ENCODE results near the gene ARRB1.

The ARRB1 gene

DNA sequence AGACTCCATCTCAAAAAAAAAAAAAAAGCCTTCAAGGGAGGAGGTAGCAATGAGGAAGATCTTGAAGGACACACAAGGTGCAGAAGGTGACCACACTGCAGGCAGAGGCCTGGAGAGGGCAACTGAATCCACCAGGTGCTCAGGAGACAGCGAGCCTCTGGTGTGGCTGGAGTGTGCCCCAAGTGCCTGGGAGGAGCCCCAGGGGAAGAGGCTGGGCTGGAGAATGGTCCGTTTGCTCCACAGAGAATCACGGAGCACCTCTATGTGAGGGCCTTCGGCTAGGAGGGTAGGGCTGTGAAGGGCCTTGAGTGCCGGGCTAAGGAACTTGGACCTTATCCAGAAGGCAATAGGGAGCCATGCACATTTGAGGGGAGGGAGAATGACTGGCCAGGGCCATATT is 50.3 kb downstream of the ARRB1 start:
- no peak for DNase-seq (ENCODE audit: low read depth)

- DNase-seq (ENCODE audit: low read depth) = no peak
Observed at GRCh38 chr11:75298976-75299260, 52.5 kb downstream of the ARRB1 start.

- no peak for DNase-seq (ENCODE audit: low read depth)
Observed at GRCh38 chr11:75298191-75298975, 53.1 kb downstream of the ARRB1 start.

- peak; percentile 7 for DNase-seq (ENCODE audit: low read depth)
Observed at GRCh38 chr11:75293903-75294302, 57.6 kb downstream of the ARRB1 start.

GRCh38 chr11:75292943-75293342 is 58.5 kb downstream of the ARRB1 start:
- DNase-seq (ENCODE audit: low read depth) = no peak

DNA sequence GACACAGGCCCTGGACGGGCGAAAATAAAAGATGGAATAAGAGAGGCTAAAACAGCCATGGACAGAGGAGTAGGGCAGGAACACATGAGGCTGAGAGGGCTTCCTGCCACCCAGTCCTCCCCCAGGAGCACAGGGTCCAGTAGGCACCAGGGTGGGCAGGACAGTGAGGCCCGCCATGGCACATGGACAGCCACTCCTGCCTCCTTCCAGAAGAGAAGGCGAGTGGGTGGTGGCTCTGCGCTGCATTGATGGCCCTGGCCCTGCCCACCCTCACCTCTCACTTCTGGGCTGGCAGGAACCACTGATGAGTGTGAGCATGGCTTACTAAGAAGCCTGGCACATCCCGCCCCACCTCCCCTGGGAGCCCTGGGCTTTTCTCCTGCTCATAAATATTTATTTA is 59.7 kb downstream of the ARRB1 start:
- DNase-seq (ENCODE audit: low read depth) = no peak

DNA sequence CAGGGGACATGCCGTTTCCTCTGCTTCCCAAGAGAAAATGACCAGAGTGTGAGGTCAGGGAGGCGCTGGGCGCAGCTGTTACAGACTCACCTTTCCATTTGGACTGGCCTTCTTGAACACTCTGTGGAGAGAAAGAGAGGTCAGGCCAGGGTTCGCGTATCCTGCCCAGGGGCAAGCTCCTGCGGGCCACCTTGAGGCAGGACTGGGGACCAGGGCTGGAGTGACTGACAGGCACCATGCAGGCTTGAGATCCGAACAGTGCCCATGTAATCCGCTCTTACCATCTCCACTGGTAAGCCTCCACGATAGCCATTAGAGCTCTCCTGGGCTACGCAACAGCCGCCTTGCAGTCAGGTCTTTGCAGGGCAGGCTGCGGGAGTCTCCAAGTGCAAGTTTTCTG is 61.5 kb downstream of the ARRB1 start:
- DNase-seq (ENCODE audit: low read depth) = no peak

GRCh38 chr11:75289511-75289760 is 62.0 kb downstream of the ARRB1 start:
- no peak for DNase-seq (ENCODE audit: low read depth)

- DNase-seq (ENCODE audit: low read depth) = no peak
Observed at GRCh38 chr11:75287579-75287978, 63.9 kb downstream of the ARRB1 start.

- DNase-seq (ENCODE audit: low read depth) = peak; percentile 14
Observed at GRCh38 chr11:75286826-75287465, 64.5 kb downstream of the ARRB1 start.

DNA sequence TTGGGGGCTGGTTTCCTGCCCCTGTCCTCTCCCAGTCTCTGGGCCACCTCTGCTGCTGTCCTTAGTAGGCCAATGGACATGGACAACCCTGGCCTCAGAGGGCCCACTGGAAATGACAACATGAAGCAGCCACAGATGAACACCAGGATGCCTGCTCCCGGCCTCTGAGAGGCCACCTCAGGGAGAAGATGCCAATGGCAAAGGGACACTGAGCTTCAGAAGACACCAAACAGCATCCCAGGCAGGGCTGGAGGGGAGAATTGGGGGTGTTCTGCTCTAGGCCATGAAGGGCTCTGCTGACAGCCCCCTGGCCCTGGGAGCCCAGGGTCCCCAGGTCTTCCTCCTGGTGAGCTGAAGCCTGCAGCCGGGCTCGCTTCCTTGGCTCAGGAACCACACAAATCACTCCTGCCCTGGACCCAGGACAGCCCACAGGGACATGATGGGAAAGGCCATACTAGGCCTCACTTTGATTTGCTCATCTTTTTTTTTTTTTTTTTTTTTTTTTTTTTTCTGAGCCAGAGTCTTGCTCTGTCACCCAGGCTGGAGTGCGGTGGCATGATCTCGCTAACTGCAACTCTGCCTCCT is 65.6 kb downstream of the ARRB1 start:
- DNase-seq (ENCODE audit: low read depth) = no peak

DNA sequence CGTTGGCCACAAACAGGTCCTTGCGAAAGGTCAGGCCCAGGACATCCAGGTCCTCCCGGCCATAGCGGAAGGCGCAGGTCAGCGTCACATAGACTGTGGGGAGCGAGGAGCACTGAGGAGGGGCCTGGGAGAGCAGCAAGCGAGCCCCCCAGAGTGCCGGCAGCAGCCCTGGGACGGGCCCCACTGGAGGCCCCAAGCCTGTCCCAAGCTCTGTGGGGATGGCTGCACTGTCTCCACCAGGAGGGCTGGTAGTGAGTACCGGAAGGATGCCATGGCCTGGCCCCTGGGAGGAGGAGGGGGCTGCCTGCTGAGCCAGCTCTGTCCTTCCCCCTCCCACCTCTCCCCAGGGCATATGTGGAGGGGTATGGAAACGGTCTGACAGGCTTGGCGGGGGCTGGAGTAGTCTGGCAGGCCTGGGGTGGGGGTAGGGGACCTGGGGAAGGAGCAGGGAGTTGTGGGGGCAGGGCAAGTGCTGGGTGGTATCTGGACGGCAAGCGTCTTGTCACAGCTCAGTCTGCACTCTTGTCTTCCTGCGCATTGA is 68.0 kb downstream of the ARRB1 start:
- DNase-seq (ENCODE audit: low read depth) = no peak

GRCh38 chr11:75281469-75282095 is 69.9 kb downstream of the ARRB1 start:
- no peak for DNase-seq (ENCODE audit: low read depth)

DNA sequence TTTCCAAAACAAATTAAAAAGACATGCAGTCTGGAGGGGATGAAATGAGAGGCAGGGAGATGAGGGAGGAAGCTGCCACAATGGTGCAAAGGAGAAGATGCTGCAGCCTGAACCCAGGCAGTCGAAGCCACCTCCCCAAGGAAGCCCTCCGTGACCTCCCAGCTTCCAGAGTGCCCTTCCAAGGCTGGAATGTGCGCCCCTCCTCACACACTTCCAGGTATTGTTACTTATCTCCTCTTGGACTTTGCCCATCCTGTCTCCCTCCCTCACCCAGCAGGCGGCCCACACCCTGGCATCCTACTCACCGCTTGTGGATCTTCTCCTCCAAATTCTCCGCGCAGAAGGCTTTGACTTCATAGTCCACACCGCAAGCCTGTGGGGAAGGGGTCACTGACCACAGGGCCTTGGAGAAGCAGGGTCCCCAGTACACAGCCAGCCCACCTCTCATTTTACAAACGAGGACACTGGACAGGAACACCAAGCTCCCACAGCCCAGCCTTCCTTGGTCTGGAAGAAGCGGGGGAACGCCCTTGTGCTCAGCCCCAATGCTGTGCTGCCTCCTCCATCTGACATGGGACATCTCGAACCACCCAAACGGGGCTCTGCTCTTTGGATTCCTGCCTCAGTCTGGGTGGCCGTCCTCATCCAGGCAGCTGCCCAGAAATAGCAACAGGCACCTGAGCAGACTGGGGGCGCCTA is 70.5 kb downstream of the ARRB1 start:
- DNase-seq (ENCODE audit: low read depth) = no peak

GRCh38 chr11:75280227-75280701 is 71.2 kb downstream of the ARRB1 start:
- peak; percentile 74 for DNase-seq (ENCODE audit: low read depth)

GRCh38 chr11:75279273-75279672 is 72.2 kb downstream of the ARRB1 start:
- DNase-seq (ENCODE audit: low read depth) = peak; percentile 22

- no peak for DNase-seq (ENCODE audit: low read depth)
Observed at GRCh38 chr11:75277991-75278790, 73.3 kb downstream of the ARRB1 start.

GRCh38 chr11:75277211-75277805 is 74.2 kb downstream of the ARRB1 start:
- no peak for DNase-seq (ENCODE audit: low read depth)

- no peak for DNase-seq (ENCODE audit: low read depth)
Observed at GRCh38 chr11:75276686-75277085, 74.8 kb downstream of the ARRB1 start.

GRCh38 chr11:75276186-75276585 is 75.3 kb downstream of the ARRB1 start:
- no peak for DNase-seq (ENCODE audit: low read depth)

DNA sequence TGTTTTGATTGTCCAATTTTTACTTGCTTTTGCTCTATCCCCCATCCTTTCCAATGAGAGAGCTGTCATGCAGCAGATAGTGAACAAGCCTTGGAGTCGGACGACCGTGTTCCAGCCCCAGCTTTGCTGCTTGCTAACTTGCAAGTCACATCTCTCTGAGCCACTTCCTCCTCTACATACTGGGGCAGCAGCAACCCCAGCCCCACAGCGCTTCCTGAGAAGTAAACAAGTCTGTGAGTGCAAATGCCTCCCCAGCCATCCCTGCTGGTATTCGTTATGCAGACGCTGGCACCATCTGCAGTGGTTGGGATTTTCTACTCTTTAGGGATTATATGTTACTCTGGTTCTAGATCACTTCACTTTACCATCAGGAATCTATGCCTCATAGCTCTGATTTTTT is 75.9 kb downstream of the ARRB1 start:
- DNase-seq (ENCODE audit: low read depth) = no peak
